Esophagus muscularis mucosa (tissue), 3 donors: ENCODE results near the gene EIF5B.
"Not testable (repeated sequence)": the region's sequence is repeated elsewhere in the genome, so short reads cannot be mapped to it uniquely, and the experiment has no call there.

Source experiments
- POLR2A ChIP-seq: fragments of 450-650 bp; IDR thresholded peaks from one replicate; pipeline ENCODE4 v1.6.1; 2017; ENCODE audit warnings: antibody characterized with exemption, moderate library complexity, mild to moderate bottlenecking, low read depth
- POLR2AphosphoS5 ChIP-seq, 2 donors: sonication (generic); formaldehyde crosslinking; IDR thresholded peaks; one replicate each; pipeline ENCODE4 v1.6.1; 2017; ENCODE audit warnings: antibody characterized with exemption in 2 of 2
- TF ChIP-seq, protein P1 (sequence below), 3 experiments: fragments of 200-600 bp in 2 of 3; fragments of 450-650 bp in 1 of 3; sonication (generic) in 2 of 3; IDR thresholded peaks; one replicate each; pipeline ENCODE4 v1.5.1; 2017 to 2019; ENCODE audit warnings: antibody characterized with exemption in 3 of 3, mild to moderate bottlenecking in 2 of 3, moderate library complexity in 1 of 3

GRCh38 chr2:99345446-99345845, 8.3 kb downstream of the EIF5B start:
- TF ChIP-seq, protein P1, sequence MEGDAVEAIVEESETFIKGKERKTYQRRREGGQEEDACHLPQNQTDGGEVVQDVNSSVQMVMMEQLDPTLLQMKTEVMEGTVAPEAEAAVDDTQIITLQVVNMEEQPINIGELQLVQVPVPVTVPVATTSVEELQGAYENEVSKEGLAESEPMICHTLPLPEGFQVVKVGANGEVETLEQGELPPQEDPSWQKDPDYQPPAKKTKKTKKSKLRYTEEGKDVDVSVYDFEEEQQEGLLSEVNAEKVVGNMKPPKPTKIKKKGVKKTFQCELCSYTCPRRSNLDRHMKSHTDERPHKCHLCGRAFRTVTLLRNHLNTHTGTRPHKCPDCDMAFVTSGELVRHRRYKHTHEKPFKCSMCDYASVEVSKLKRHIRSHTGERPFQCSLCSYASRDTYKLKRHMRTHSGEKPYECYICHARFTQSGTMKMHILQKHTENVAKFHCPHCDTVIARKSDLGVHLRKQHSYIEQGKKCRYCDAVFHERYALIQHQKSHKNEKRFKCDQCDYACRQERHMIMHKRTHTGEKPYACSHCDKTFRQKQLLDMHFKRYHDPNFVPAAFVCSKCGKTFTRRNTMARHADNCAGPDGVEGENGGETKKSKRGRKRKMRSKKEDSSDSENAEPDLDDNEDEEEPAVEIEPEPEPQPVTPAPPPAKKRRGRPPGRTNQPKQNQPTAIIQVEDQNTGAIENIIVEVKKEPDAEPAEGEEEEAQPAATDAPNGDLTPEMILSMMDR (IDR thresholded peaks at IDR 0.05): not testable (repeated sequence)
- TF ChIP-seq POLR2A; POLR2AphosphoS5 (IDR thresholded peaks at IDR 0.05): not testable (repeated sequence)
